GM12892 (cell line): Measurements from ENCODE around the gene DTHD1.

Experiments used
- POLR2A ChIP-seq: IDR thresholded peaks from 2 replicates; pipeline ENCODE4 v1.6.1; 2011; ENCODE audit warnings: low read depth, low read length, control low read depth
- POLR2AphosphoS5 ChIP-seq: IDR thresholded peaks from 2 replicates; pipeline ENCODE4 v1.6.1; 2011; ENCODE audit warnings: low read depth, low read length, control low read depth
- TAF1 ChIP-seq: IDR thresholded peaks from 2 replicates; pipeline ENCODE4 v1.6.1; 2011; ENCODE audit warnings: low read depth, mild to moderate bottlenecking, control low read depth, low read length, borderline replicate concordance

DNA sequence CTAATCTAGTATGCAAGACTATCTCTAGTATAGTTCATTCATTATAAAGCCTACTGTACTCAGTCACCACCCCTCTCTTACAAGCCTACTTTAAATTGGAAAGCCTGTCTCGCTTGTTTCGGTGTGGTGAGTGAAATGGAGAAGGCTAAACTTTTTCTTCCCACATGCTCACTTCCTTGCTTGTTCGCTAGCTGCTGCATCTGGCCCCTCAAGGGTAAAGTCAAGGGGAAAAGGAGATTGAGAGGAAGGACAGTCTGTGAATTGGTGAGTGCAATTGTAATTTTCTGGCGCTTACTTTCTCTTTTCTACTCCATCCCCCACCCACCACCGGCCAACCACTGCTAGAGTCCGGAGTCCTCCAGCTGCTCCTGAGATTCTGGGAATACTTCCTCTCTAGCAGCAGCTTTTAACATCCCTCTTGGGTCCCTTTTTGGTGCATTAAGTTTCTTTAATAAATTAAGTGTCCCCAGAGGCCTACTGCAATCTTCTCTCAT is 25.0 kb upstream of the DTHD1 start:
- TF ChIP-seq POLR2A (no peak), POLR2AphosphoS5 (no peak), TAF1 (no peak)
